Liver (tissue), 3 donors: ENCODE data around the gene TRAPPC10.

Experiments used
- CTCF ChIP-seq: fragments of 150-350 bp; IDR thresholded peaks from 2 replicates; pipeline ENCODE4 v1.5.1; 2017; ENCODE audit warnings: improper control_type of control experiment, low read depth, low read length; ENCODE audit not compliant: missing input control
- EGR1 ChIP-seq, 2 donors: IDR thresholded peaks; 2 replicates each; pipeline ENCODE4 v1.6.1; 2016 to 2018; ENCODE audit warnings: antibody characterized with exemption in 2 of 2, low read depth in 2 of 2
- FOXA1 ChIP-seq: IDR thresholded peaks from 2 replicates; pipeline ENCODE4 v1.6.1; 2016; ENCODE audit warnings: antibody characterized with exemption
- GABPA ChIP-seq, 2 donors: IDR thresholded peaks in 1 of 2; conservative IDR thresholded peaks in 1 of 2; 2 replicates each; pipeline ENCODE4 v1.6.1; 2016; ENCODE audit warnings: antibody characterized with exemption in 2 of 2, mild to moderate bottlenecking in 1 of 2, moderate library complexity in 1 of 2
- HNF4A ChIP-seq, 2 donors: conservative IDR thresholded peaks; 2 replicates each; pipeline ENCODE4 v1.6.1; 2016; ENCODE audit warnings: antibody characterized with exemption in 2 of 2, mild to moderate bottlenecking in 2 of 2
- JUND ChIP-seq, 2 donors: IDR thresholded peaks; 2 replicates each; pipeline ENCODE4 v1.6.1; 2016; ENCODE audit warnings: antibody characterized with exemption in 2 of 2
- NR2F2 ChIP-seq: IDR thresholded peaks from 2 replicates; pipeline ENCODE4 v1.6.1; 2016; ENCODE audit warnings: antibody characterized with exemption
- RAD21 ChIP-seq, 2 donors: IDR thresholded peaks; 2 replicates each; pipeline ENCODE4 v1.6.1; 2016; ENCODE audit warnings: antibody characterized with exemption in 2 of 2, mild to moderate bottlenecking in 2 of 2
- REST ChIP-seq: IDR thresholded peaks from 2 replicates; pipeline ENCODE4 v1.6.1; 2016; ENCODE audit warnings: antibody characterized with exemption, mild to moderate bottlenecking
- RXRA ChIP-seq, 2 donors: IDR thresholded peaks; 2 replicates each; pipeline ENCODE4 v1.6.1; 2017 to 2018; ENCODE audit warnings: antibody characterized with exemption in 2 of 2, mild to moderate bottlenecking in 1 of 2
- SP1 ChIP-seq: IDR thresholded peaks from 2 replicates; pipeline ENCODE4 v1.6.1; 2018; ENCODE audit warnings: antibody characterized with exemption, mild to moderate bottlenecking
- TAF1 ChIP-seq: conservative IDR thresholded peaks from 2 replicates; pipeline ENCODE4 v1.6.1; 2016; ENCODE audit warnings: antibody characterized with exemption, mild to moderate bottlenecking
- YY1 ChIP-seq: IDR thresholded peaks from 2 replicates; pipeline ENCODE4 v1.6.1; 2016; ENCODE audit warnings: antibody characterized with exemption, mild to moderate bottlenecking
- TF ChIP-seq, protein P1 (sequence below): IDR thresholded peaks from 2 replicates; pipeline ENCODE4 v1.6.1; 2016; ENCODE audit warnings: antibody characterized with exemption
- donor health status: healthy.
- donor health status: healthy.

GRCh38 chr21:44018127-44018526, 6.0 kb downstream of the TRAPPC10 start:
- TF ChIP-seq CTCF (no peak), FOXA1 (no peak), RXRA (IDR thresholded peaks at IDR 0.05) (no peak), JUND (IDR thresholded peaks at IDR 0.05) (no peak), EGR1 (IDR thresholded peaks at IDR 0.05; ENCODE audit: low read depth in 2 of 2) (no peak), TAF1 (no peak), YY1 (no peak), RAD21 (IDR thresholded peaks at IDR 0.05) (no peak), GABPA (IDR thresholded peaks at IDR 0.05 in 1 of 2, conservative IDR thresholded peaks at IDR 0.05 in 1 of 2) (no peak), REST (no peak), HNF4A (conservative IDR thresholded peaks at IDR 0.05) (no peak), NR2F2 (no peak), SP1 (no peak)
- TF ChIP-seq, protein P1, sequence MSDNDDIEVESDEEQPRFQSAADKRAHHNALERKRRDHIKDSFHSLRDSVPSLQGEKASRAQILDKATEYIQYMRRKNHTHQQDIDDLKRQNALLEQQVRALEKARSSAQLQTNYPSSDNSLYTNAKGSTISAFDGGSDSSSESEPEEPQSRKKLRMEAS: no peak
